Endodermal cell (in vitro differentiated cells): ENCODE measurements around the gene COX6A2. TPM values are rescaled to one million over a fixed set of nuclear protein-coding genes. Genes with fewer than 3 reads are reported as not detected.

ENCODE experiments used
- DNase-seq: peaks from one replicate; pipeline ENCODE4 v3.0.0-alpha.2; 2017
- H3K27ac ChIP-seq: 2 replicates; pipeline ENCODE4 v1.5.1; 2013; ENCODE audit warnings: mild to moderate bottlenecking, low read depth, low read length, moderate library complexity
- H3K27me3 ChIP-seq: 2 replicates; pipeline ENCODE4 v1.6.1; 2013; ENCODE audit warnings: mild to moderate bottlenecking, low read length, moderate library complexity; ENCODE audit not compliant: insufficient read depth, control insufficient read depth, poor library complexity, severe bottlenecking
- H3K36me3 ChIP-seq: 2 replicates; pipeline ENCODE4 v1.7.0; 2013; ENCODE audit warnings: mild to moderate bottlenecking, low read length, moderate library complexity; ENCODE audit not compliant: control insufficient read depth, insufficient read depth
- H3K4me1 ChIP-seq: one replicate; pipeline ENCODE4 v1.7.0; 2013; ENCODE audit warnings: low read length; ENCODE audit not compliant: control insufficient read depth, insufficient read depth
- H3K4me3 ChIP-seq: 2 replicates; pipeline ENCODE4 v1.5.1; 2013; ENCODE audit warnings: mild to moderate bottlenecking, low read length, moderate library complexity
- H3K9ac ChIP-seq: 2 replicates; pipeline ENCODE4 v1.6.1; 2013; ENCODE audit warnings: mild to moderate bottlenecking, low read length, moderate library complexity; ENCODE audit not compliant: poor library complexity, severe bottlenecking; ENCODE audit errors: extremely low read depth
- H3K9me3 ChIP-seq: 2 replicates; pipeline ENCODE4 v1.6.1; 2013; ENCODE audit warnings: mild to moderate bottlenecking, low read length, moderate library complexity; ENCODE audit not compliant: control insufficient read depth
- H3K27ac Mint-ChIP-seq: 2 replicates; pipeline ENCODE4 v1.8.0; 2020; ENCODE audit warnings: mixed read lengths
- H3K27me3 Mint-ChIP-seq: 2 replicates; pipeline ENCODE4 v1.8.0; 2021; ENCODE audit warnings: mild to moderate bottlenecking, mixed read lengths; ENCODE audit not compliant: insufficient read depth
- H3K36me3 Mint-ChIP-seq: 2 replicates; pipeline ENCODE4 v1.8.0; 2020; ENCODE audit warnings: low read depth, mixed read lengths
- H3K4me1 Mint-ChIP-seq: 2 replicates; pipeline ENCODE4 v1.8.0; 2020; ENCODE audit warnings: mixed read lengths
- H3K4me3 Mint-ChIP-seq: 2 replicates; pipeline ENCODE4 v1.8.0; 2020; ENCODE audit warnings: mild to moderate bottlenecking, moderate library complexity, mixed read lengths
- H3K9me3 Mint-ChIP-seq: 2 replicates; pipeline ENCODE4 v1.8.0; 2020; ENCODE audit warnings: mild to moderate bottlenecking, mixed read lengths
- CTCF ChIP-seq: fragments of 200-600 bp; sonication (generic); conservative IDR thresholded peaks from 2 replicates; pipeline ENCODE4 v1.5.0; 2021; ENCODE audit warnings: antibody characterized with exemption, mild to moderate bottlenecking
- WGBS, 2 experiments: methylation state at CpG; one replicate each; pipeline versions ENCODE4 v1.1.5 to v1.1.7; 2013; ENCODE audit warnings: missing lambda C conversion rate in 2 of 2, mixed read lengths in 1 of 2; ENCODE audit not compliant: insufficient coverage in 1 of 2, insufficient read length in 1 of 2; 5-methylcytosine and 5-hydroxymethylcytosine counted together
- total RNA-seq, 2 donors: library from RNA; stranded (reverse); fragmentation: NEBNext Ultra II Directional in 1 of 2; extraction: Animal tissue kit (Norgen Biotek cat#: 25700) in 1 of 2; gene quantifications; 2 replicates in 1 of 2; 3 replicates in 1 of 2; pipeline ENCODE4 v1.2.1, GENCODE V29; 2021

Gene COX6A2
- total RNA-seq, 2 donors from 2014 or later, result not detected

- Histone ChIP-seq H3K4me1 (no peaks in the 10 kb centered on the region), H3K9me3 (no peaks in the 10 kb centered on the region), H3K27ac (no peak overlapping the region), H3K27me3 (no peaks in the 10 kb centered on the region), H3K4me3 (no peak overlapping the region), H3K36me3 (no peaks in the 10 kb centered on the region), H3K9ac (no peak overlapping the region)
- no peaks in the 10 kb centered on the region for H3K4me1 Mint-ChIP-seq
- DNase-seq, result no peak
- peaks cover 71% of the 10 kb centered on the region for H3K27me3 Mint-ChIP-seq
- H3K9me3 Mint-ChIP-seq, result peaks cover 5% of the 10 kb centered on the region
- H3K36me3 Mint-ChIP-seq, result no peaks in the 10 kb centered on the region
- no peak overlapping the region for H3K27ac Mint-ChIP-seq
- 86 to 94% methylated on average over 1 to 3 of the region's 3 CpGs for WGBS, 2 experiments
- no peak overlapping the region for H3K4me3 Mint-ChIP-seq
- TF ChIP-seq CTCF, result no peak
Measured at GRCh38 chr16:31423241-31423640, 4.9 kb downstream of the COX6A2 start.

GRCh38 chr16:31421587-31421986, 6.6 kb downstream of the COX6A2 start:
- no peaks in the 10 kb centered on the region for H3K36me3 ChIP-seq
- Mint-ChIP-seq H3K27ac (no peak overlapping the region), H3K4me3 (no peak overlapping the region), H3K9me3 (peaks cover 10% of the 10 kb centered on the region), H3K36me3 (no peaks in the 10 kb centered on the region), H3K4me1 (no peaks in the 10 kb centered on the region), H3K27me3 (peaks cover 71% of the 10 kb centered on the region)
- H3K27me3 ChIP-seq, result peaks cover under 1% of the 10 kb centered on the region
- H3K9me3 ChIP-seq, result no peaks in the 10 kb centered on the region
- H3K27ac ChIP-seq, result no peak overlapping the region
- DNase-seq, result no peak
- H3K4me1 ChIP-seq, result no peaks in the 10 kb centered on the region
- H3K4me3 ChIP-seq, result no peak overlapping the region
- no peak overlapping the region for H3K9ac ChIP-seq
- 90 to 94% methylated on average over 2 to 6 of the region's 6 CpGs for WGBS, 2 experiments
- TF ChIP-seq CTCF, result no peak

GRCh38 chr16:31420037-31420436, 8.1 kb downstream of the COX6A2 start:
- H3K4me3 ChIP-seq, result no peak overlapping the region
- H3K4me1 Mint-ChIP-seq, result no peaks in the 10 kb centered on the region
- H3K36me3 ChIP-seq, result no peaks in the 10 kb centered on the region
- no peaks in the 10 kb centered on the region for H3K9me3 ChIP-seq
- no peaks in the 10 kb centered on the region for H3K36me3 Mint-ChIP-seq
- 85 to 86% methylated on average over 3 of the region's 3 CpGs for WGBS, 2 experiments
- H3K4me3 Mint-ChIP-seq, result no peak overlapping the region
- H3K27ac Mint-ChIP-seq, result no peak overlapping the region
- no peaks in the 10 kb centered on the region for H3K4me1 ChIP-seq
- H3K9ac ChIP-seq, result no peak overlapping the region
- no peak for DNase-seq
- H3K27ac ChIP-seq, result no peak overlapping the region
- H3K9me3 Mint-ChIP-seq, result peaks cover 6% of the 10 kb centered on the region
- peaks cover 16% of the 10 kb centered on the region for H3K27me3 ChIP-seq
- TF ChIP-seq CTCF, result no peak
- peaks cover 71% of the 10 kb centered on the region for H3K27me3 Mint-ChIP-seq
